H1 (cell line): ENCODE measurements around the gene ATP5PB. TPM values are rescaled to one million over a fixed set of nuclear protein-coding genes. Genes with fewer than 3 reads are reported as not detected.

ENCODE experiments used
- CTCF ChIA-PET: fragments of 300-600 bp; sonication (Branson Sonifier 250); formaldehyde crosslinking; loops from one replicate; lab custom pipeline; 2021; ENCODE audit not compliant: partially characterized antibody; lab: Charles Lee
- POLR2A ChIA-PET: fragments of 300-600 bp; sonication (Branson Sonifier 250); formaldehyde crosslinking; loops from one replicate; lab custom pipeline; 2021; ENCODE audit warnings: inconsistent platforms; ENCODE audit not compliant: partially characterized antibody; lab: Charles Lee
- DNase-seq, 2 experiments: peaks; one replicate each; pipeline versions ENCODE4 v3.0.0 to v3.0.0-alpha.2; 2010 to 2022; ENCODE audit warnings: low spot score in 2 of 2, low read depth in 1 of 2, mixed read lengths in 1 of 2
- FAIRE-seq: peaks from 2 replicates; lab custom pipeline; 2011; peaks lifted over from hg19 to GRCh38; lab: Jason Lieb, UNC
- H2AFZ ChIP-seq: 2 replicates; pipeline ENCODE4 v1.8.1; 2012; ENCODE audit warnings: low read length, inconsistent platforms
- H2AK5ac ChIP-seq: 2 replicates; pipeline ENCODE4 v1.6.1; 2013; ENCODE audit warnings: low read depth, low read length
- H2BK120ac ChIP-seq: replicated peaks from 2 replicates; pipeline ENCODE3; 2013; ENCODE audit warnings: low read depth, low read length, inconsistent platforms
- H2BK12ac ChIP-seq: 2 replicates; pipeline ENCODE4 v1.6.1; 2013; ENCODE audit warnings: low read depth, low read length
- H2BK15ac ChIP-seq: 2 replicates; pipeline ENCODE4 v1.6.1; 2013; ENCODE audit warnings: low read length
- H2BK20ac ChIP-seq: 2 replicates; pipeline ENCODE4 v1.6.1; 2013; ENCODE audit warnings: low read length
- H2BK5ac ChIP-seq: 2 replicates; pipeline ENCODE4 v1.6.1; 2013; ENCODE audit warnings: low read depth, low read length
- H3K14ac ChIP-seq: 2 replicates; pipeline ENCODE4 v1.6.1; 2013; ENCODE audit warnings: inconsistent platforms; ENCODE audit not compliant: insufficient read length
- H3K18ac ChIP-seq: 2 replicates; pipeline ENCODE4 v1.6.1; 2013; ENCODE audit warnings: low read length; ENCODE audit errors: extremely low read depth
- H3K23ac ChIP-seq: 2 replicates; pipeline ENCODE4 v1.6.1; 2013; ENCODE audit warnings: inconsistent platforms; ENCODE audit not compliant: insufficient read length
- H3K23me2 ChIP-seq: 2 replicates; pipeline ENCODE4 v1.6.1; 2013; ENCODE audit warnings: low read depth, low read length
- H3K27ac ChIP-seq: 2 replicates; pipeline ENCODE4 v1.6.1; 2011; ENCODE audit warnings: low read depth, low read length, inconsistent platforms
- H3K27me3 ChIP-seq, 4 experiments: replicated peaks in 1 of 4; 1 replicate in 1 of 4; 2 replicates in 3 of 4; pipeline versions ENCODE4 v1.6.1 to v1.8.1; 2011 to 2013; ENCODE audit warnings: low read length in 3 of 4, mild to moderate bottlenecking in 3 of 4, inconsistent platforms in 2 of 4, mixed read lengths in 2 of 4, moderate library complexity in 1 of 4; ENCODE audit not compliant: control insufficient read depth in 3 of 4, insufficient read depth in 3 of 4; ENCODE audit errors: extremely low read depth in 1 of 4
- H3K36me3 ChIP-seq, 4 experiments: 2 replicates each; pipeline versions ENCODE4 v1.6.1 to v1.8.1; 2011 to 2013; ENCODE audit warnings: mild to moderate bottlenecking in 4 of 4, low read length in 3 of 4, moderate library complexity in 2 of 4, control low read depth in 1 of 4, inconsistent platforms in 1 of 4; ENCODE audit not compliant: insufficient read depth in 4 of 4, control insufficient read depth in 2 of 4
- H3K4ac ChIP-seq: replicated peaks from 2 replicates; pipeline ENCODE3; 2013; ENCODE audit warnings: low read length, low read depth, mixed read lengths, inconsistent platforms; ENCODE audit not compliant: insufficient read length
- H3K4me1 ChIP-seq, 4 experiments: replicated peaks in 1 of 4; 1 replicate in 1 of 4; 2 replicates in 3 of 4; pipeline versions ENCODE4 v1.6.1 to v1.8.1; 2011 to 2013; ENCODE audit warnings: low read length in 3 of 4, inconsistent platforms in 2 of 4, mixed read lengths in 1 of 4; ENCODE audit not compliant: insufficient read depth in 4 of 4, control insufficient read depth in 3 of 4
- H3K4me2 ChIP-seq, 2 experiments: 2 replicates each; pipeline versions ENCODE4 v1.6.1 to v1.8.1; 2011 to 2013; ENCODE audit warnings: low read depth in 2 of 2, low read length in 2 of 2, control low read depth in 1 of 2, inconsistent platforms in 1 of 2, mild to moderate bottlenecking in 1 of 2; ENCODE audit not compliant: insufficient read depth in 1 of 2
- H3K4me3 ChIP-seq, 4 experiments: fragments of 200-600, 300-600 bp in 1 of 4; sonication (generic), shearing (Covaris generic), sonication (Bioruptor Twin) in 1 of 4; 2 replicates each; pipeline versions ENCODE4 v1.5.1 to v1.8.1; 2011 to 2016; ENCODE audit warnings: low read length in 4 of 4, low read depth in 3 of 4, control low read depth in 2 of 4, inconsistent platforms in 2 of 4, mild to moderate bottlenecking in 2 of 4, mixed read lengths in 1 of 4, moderate library complexity in 1 of 4; ENCODE audit not compliant: insufficient read depth in 2 of 4; ENCODE audit errors: extremely low read depth in 1 of 4
- H3K56ac ChIP-seq: replicated peaks from 2 replicates; pipeline ENCODE3; 2013; ENCODE audit warnings: low read depth, mild to moderate bottlenecking, mixed read lengths, low read length, inconsistent platforms; ENCODE audit not compliant: insufficient read length
- H3K79me1 ChIP-seq: 2 replicates; pipeline ENCODE4 v1.6.1; 2013; ENCODE audit warnings: low read depth, low read length, control low read depth
- H3K79me2 ChIP-seq, 2 experiments: 2 replicates each; pipeline versions ENCODE4 v1.6.1 to v1.8.1; 2012 to 2013; ENCODE audit warnings: low read length in 2 of 2, mild to moderate bottlenecking in 2 of 2, inconsistent platforms in 1 of 2; ENCODE audit not compliant: insufficient read depth in 2 of 2, control insufficient read depth in 1 of 2
- H3K9ac ChIP-seq, 4 experiments: replicated peaks in 1 of 4; 1 replicate in 1 of 4; 2 replicates in 3 of 4; pipeline versions ENCODE4 v1.6.1 to v1.8.1; 2011 to 2013; ENCODE audit warnings: low read depth in 3 of 4, low read length in 3 of 4, control low read depth in 2 of 4, mild to moderate bottlenecking in 2 of 4, moderate library complexity in 2 of 4, inconsistent platforms in 1 of 4; ENCODE audit errors: extremely low read depth in 1 of 4
- H3K9me3 ChIP-seq, 2 experiments: 2 replicates each; pipeline versions ENCODE4 v1.6.1 to v1.8.1; 2012 to 2013; ENCODE audit warnings: mild to moderate bottlenecking in 2 of 2, moderate library complexity in 2 of 2, control low read depth in 1 of 2, inconsistent platforms in 1 of 2, low read depth in 1 of 2, low read length in 1 of 2, mixed read lengths in 1 of 2; ENCODE audit not compliant: insufficient read depth in 2 of 2
- H4K20me1 ChIP-seq, 2 experiments: replicated peaks in 1 of 2; 2 replicates each; pipeline versions ENCODE3 to v1.8.1; 2011 to 2013; ENCODE audit warnings: inconsistent platforms in 2 of 2, low read length in 2 of 2, mild to moderate bottlenecking in 1 of 2; ENCODE audit not compliant: insufficient read depth in 2 of 2, control insufficient read depth in 1 of 2
- H4K5ac ChIP-seq: 2 replicates; pipeline ENCODE4 v1.6.1; 2013; ENCODE audit warnings: low read length, low read depth, mixed read lengths, inconsistent platforms; ENCODE audit not compliant: insufficient read length
- H4K8ac ChIP-seq: 2 replicates; pipeline ENCODE4 v1.8.0; 2013; ENCODE audit warnings: mild to moderate bottlenecking, moderate library complexity, low read length, inconsistent platforms; ENCODE audit not compliant: insufficient read depth; ENCODE audit errors: extremely low read depth
- H4K91ac ChIP-seq: replicated peaks from 2 replicates; pipeline ENCODE3; 2013; ENCODE audit warnings: low read length, mixed read lengths, inconsistent platforms; ENCODE audit not compliant: insufficient read length
- ATF2 ChIP-seq: IDR thresholded peaks from 2 replicates; pipeline ENCODE4 v1.6.1; 2012; ENCODE audit warnings: low read length, inconsistent platforms
- CHD2 ChIP-seq: IDR thresholded peaks from 2 replicates; pipeline ENCODE4 v1.6.1; 2012; ENCODE audit warnings: low read length, improper control_type of control experiment
- EZH2 ChIP-seq: fragments of 200-600 bp; sonication (generic); IDR thresholded peaks from 2 replicates; pipeline ENCODE4 v1.7.1; 2012; ENCODE audit warnings: low read depth, mild to moderate bottlenecking, moderate library complexity, low read length, inconsistent platforms; ENCODE audit not compliant: severe bottlenecking
- GTF2F1 ChIP-seq: IDR thresholded peaks from 2 replicates; pipeline ENCODE4 v1.6.1; 2012; ENCODE audit warnings: low read depth, low read length, improper control_type of control experiment, borderline replicate concordance
- RAD21 ChIP-seq, 2 experiments: IDR thresholded peaks in 1 of 2; conservative IDR thresholded peaks in 1 of 2; 2 replicates each; pipeline ENCODE4 v1.6.1; 2011; ENCODE audit warnings: low read depth in 2 of 2, low read length in 2 of 2, improper control_type of control experiment in 1 of 2, inconsistent platforms in 1 of 2, mild to moderate bottlenecking in 1 of 2, moderate library complexity in 1 of 2
- SAP30 ChIP-seq: fragments of 300-600 bp; sonication (generic); IDR thresholded peaks from 2 replicates; pipeline ENCODE4 v1.7.1; 2012; ENCODE audit warnings: low read length, moderate library complexity, mild to moderate bottlenecking, inconsistent platforms; ENCODE audit not compliant: insufficient read depth, insufficient replicate concordance
- SIX5 ChIP-seq: IDR thresholded peaks from 2 replicates; pipeline ENCODE4 v1.6.1; 2011; ENCODE audit warnings: mild to moderate bottlenecking, low read depth, low read length
- ZNF274 ChIP-seq: IDR thresholded peaks from 2 replicates; pipeline ENCODE4 v1.7.0; 2012; ENCODE audit warnings: low read length, borderline replicate concordance; ENCODE audit errors: extremely low read depth
- WGBS, 2 experiments: shearing (Covaris generic) in 1 of 2; methylation state at CpG; one replicate each; pipeline versions ENCODE4 v1.1.6 to v1.1.7; 2013 to 2015; ENCODE audit warnings: low lambda C conversion rate in 2 of 2, mixed read lengths in 2 of 2, inconsistent platforms in 1 of 2, low coverage in 1 of 2, missing lambda C conversion rate in 1 of 2; ENCODE audit not compliant: insufficient replicate concordance in 2 of 2, insufficient coverage in 1 of 2, insufficient read length in 1 of 2; ENCODE audit errors: extremely low coverage in 1 of 2, missing lambda C conversion rate in 1 of 2; 5-methylcytosine and 5-hydroxymethylcytosine counted together
- polyA plus RNA-seq, 7 experiments: library from polyadenylated mRNA; depleted of rRNA in 3 of 7; stranded (reverse) in 5 of 7; unstranded in 2 of 7; fragments of >200 nt in 5 of 7; fragments of 200-250 nt in 2 of 7; gene quantifications; 1 replicate in 5 of 7; 2 replicates in 1 of 7; 4 replicates in 1 of 7; pipeline versions ENCODE4 v1.2.1 to v1.2.3, GENCODE V29; 2011 to 2013; ENCODE audit warnings: missing spikeins in 2 of 7, mixed read lengths in 2 of 7
- total RNA-seq: library from RNA; stranded (reverse); fragmentation: NEBNext Ultra II Directional; extraction: Animal tissue kit (Norgen Biotek cat#: 25700); gene quantifications from 2 replicates; pipeline ENCODE4 v1.2.1, GENCODE V29; 2021
- TF ChIP-seq, protein P1 (sequence below): IDR thresholded peaks from 2 replicates; pipeline ENCODE4 v1.6.1; 2011; ENCODE audit warnings: low read depth, mild to moderate bottlenecking, low read length; ENCODE audit not compliant: insufficient read depth

ATP5PB gene
- total and polyA plus RNA-seq, 2 of the 8 experiments (the other 6 are each of a cell fraction or from before 2014, with no cell fraction given) = 232 to 262 TPM

- H3K9me3 ChIP-seq = no peaks in the 10 kb centered on the region
- no peak for FAIRE-seq
- TF ChIP-seq SAP30 = no peak
- no peak for TF ChIP-seq CHD2
- no peak for TF ChIP-seq SIX5
- TF ChIP-seq GTF2F1 = no peak
- no peak for TF ChIP-seq EZH2
- no peak for TF ChIP-seq ATF2
- TF ChIP-seq, protein P1, sequence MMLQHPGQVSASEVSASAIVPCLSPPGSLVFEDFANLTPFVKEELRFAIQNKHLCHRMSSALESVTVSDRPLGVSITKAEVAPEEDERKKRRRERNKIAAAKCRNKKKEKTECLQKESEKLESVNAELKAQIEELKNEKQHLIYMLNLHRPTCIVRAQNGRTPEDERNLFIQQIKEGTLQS = no peak
- TF ChIP-seq RAD21 (IDR thresholded peaks at IDR 0.05 in 1 of 2, conservative IDR thresholded peaks at IDR 0.05 in 1 of 2; ENCODE audit: low read depth in 2 of 2, low read length in 2 of 2) = no peak
- TF ChIP-seq ZNF274 = no peak
These were observed 18.8 kb downstream of the ATP5PB start for GRCh38 chr1:111467865-111468716.

More at GRCh38 chr1:111467865-111468716, 18.8 kb downstream of the ATP5PB start:
- H3K4me2 ChIP-seq = no peak overlapping the region
- H3K56ac ChIP-seq = no peak overlapping the region
- H2BK15ac ChIP-seq = no peak overlapping the region
- H3K4me3 ChIP-seq = no peak overlapping the region
- peaks cover 0 to 3% (median 0%) of the 10 kb centered on the region in 4 experiments; a peak in 3 of 8 replicates for H3K36me3 ChIP-seq
- H2BK20ac ChIP-seq = no peak overlapping the region
- H2AK5ac ChIP-seq = no peak overlapping the region
- H3K14ac ChIP-seq = no peak overlapping the region
- H3K27ac ChIP-seq = no peak overlapping the region
- no peak overlapping the region for H2BK12ac ChIP-seq
- no peaks in the 10 kb centered on the region for H3K79me2 ChIP-seq
- H2AFZ ChIP-seq = no peak overlapping the region
- no peak overlapping the region for H4K91ac ChIP-seq
- no peaks in the 10 kb centered on the region for H3K79me1 ChIP-seq
- ChIA-PET POLR2A (no interaction called here), CTCF (interaction anchor here (0.7 to 1.2 kb wide), 3 partner anchors 10 to 55 kb away, joined by 3 to 4 read pairs (median 3); no protein-coding TSS in a partner anchor)
- no peak overlapping the region for H4K8ac ChIP-seq
- no peaks in the 10 kb centered on the region for H4K20me1 ChIP-seq
- no peaks in the 10 kb centered on the region for H3K23me2 ChIP-seq
- no peak overlapping the region for H2BK5ac ChIP-seq
- no peaks in the 10 kb centered on the region for H3K27me3 ChIP-seq
- H4K5ac ChIP-seq = no peak overlapping the region
- no peak overlapping the region for H3K18ac ChIP-seq
- 92% methylated on average over 2 of the region's 2 CpGs; no CpG with 5 or more reads in 1 of the 2 experiments for WGBS, 2 experiments
- H3K4ac ChIP-seq = no peak overlapping the region
- no peak overlapping the region for H3K23ac ChIP-seq
- no peak overlapping the region for H2BK120ac ChIP-seq
- no peak overlapping the region for H3K9ac ChIP-seq
- DNase-seq = no peak
- H3K4me1 ChIP-seq = no peaks in the 10 kb centered on the region
